Upper lobe of left lung (tissue), 6 donors: ENCODE results near the gene SENP6. TPM values are rescaled to one million over a fixed set of nuclear protein-coding genes. Genes with fewer than 3 reads are reported as not detected.
A peak's percentile ranks its signal among the peaks of the same experiment; 100 is the strongest.

Experiments
- ATAC-seq, 2 donors: fragments of 200-7000 bp; cut with Tn5 transposase; one replicate each; pipeline ENCODE4 v1.9.1; 2022; ENCODE audit warnings: mild to moderate bottlenecking in 2 of 2, moderate library complexity in 2 of 2; ENCODE audit not compliant: low FRiP score in 2 of 2
- DNase-seq, 2 donors: peaks; one replicate each; pipeline ENCODE4 v3.0.0-alpha.2; 2019 to 2020
- H3K27ac ChIP-seq, 4 donors: fragments of 200-600 bp; sonication (generic); one replicate each; pipeline ENCODE4 v1.5.1; 2016 to 2019
- H3K27me3 ChIP-seq, 4 donors: fragments of 200-600 bp; sonication (generic); one replicate each; pipeline ENCODE4 v1.5.1; 2017 to 2019
- H3K36me3 ChIP-seq, 4 donors: fragments of 200-600 bp; sonication (generic); one replicate each; pipeline ENCODE4 v1.5.1; 2016 to 2019
- H3K4me1 ChIP-seq, 4 donors: fragments of 200-600 bp; sonication (generic); one replicate each; pipeline ENCODE4 v1.5.1; 2018 to 2019
- H3K4me3 ChIP-seq, 4 donors: fragments of 200-600 bp; sonication (generic); one replicate each; pipeline ENCODE4 v1.5.1; 2017 to 2019; ENCODE audit warnings: mild to moderate bottlenecking in 2 of 4, moderate library complexity in 1 of 4
- H3K9me3 ChIP-seq, 4 donors: fragments of 200-600 bp; sonication (generic); one replicate each; pipeline ENCODE4 v1.5.1; 2018 to 2019
- CTCF ChIP-seq, 6 experiments: fragments of 450-650 bp in 4 of 6; fragments of 200-600 bp in 2 of 6; sonication (generic) in 2 of 6; IDR thresholded peaks; one replicate each; pipeline ENCODE4 v1.5.1; 2016 to 2019; ENCODE audit warnings: antibody characterized with exemption in 6 of 6
- EP300 ChIP-seq, 4 donors: sonication (generic); formaldehyde crosslinking; IDR thresholded peaks; one replicate each; pipeline ENCODE4 v1.5.1; 2017; ENCODE audit warnings: antibody characterized with exemption in 4 of 4, control low read depth in 2 of 4
- POLR2A ChIP-seq, 4 donors: fragments of 450-650 bp; IDR thresholded peaks; one replicate each; pipeline ENCODE4 v1.5.1; 2016 to 2017; ENCODE audit warnings: antibody characterized with exemption in 4 of 4, mild to moderate bottlenecking in 2 of 4
- POLR2AphosphoS5 ChIP-seq, 2 donors: sonication (generic); formaldehyde crosslinking; IDR thresholded peaks; one replicate each; pipeline ENCODE4 v1.5.1; 2017; ENCODE audit warnings: antibody characterized with exemption in 2 of 2
- WGBS, 2 donors: methylation state at CpG; one replicate each; pipeline ENCODE4 v1.1.5; 2017 to 2018; 5-methylcytosine and 5-hydroxymethylcytosine counted together
- total RNA-seq, 6 donors: library from RNA; depleted of rRNA in 4 of 6; stranded (reverse); fragments of >200 nt in 4 of 6; gene quantifications; one replicate each; pipeline versions ENCODE4 v1.1.0 to v1.2.1, GENCODE V29; 2016 to 2021
- donor health status: DM: no; HTN: no; CAD: no; lungs with moderate emphysema.
- donor health status: DM: no; HTN: yes; CAD: no; lungs with severe emphysema.

The SENP6 gene
- total RNA-seq, 6 donors from 2014 or later: 56.4 to 199 (median 87.2) TPM

GRCh38 chr6:75608304-75608703 lies 6.6 kb downstream of the SENP6 start:
- Histone ChIP-seq H3K4me1 (peaks cover 59 to 85% (median 70%) of the 10 kb centered on the region in 4 donors), H3K9me3 (no peaks in the 10 kb centered on the region), H3K27me3 (no peaks in the 10 kb centered on the region), H3K27ac (peak overlapping the region in 2 of 4 donors; percentile 10 to 53), H3K4me3 (no peak overlapping the region), H3K36me3 (no peaks in the 10 kb centered on the region)
- no peak for TF ChIP-seq CTCF (IDR thresholded peaks at IDR 0.05)
- TF ChIP-seq POLR2AphosphoS5 (IDR thresholded peaks at IDR 0.05): no peak
- no peak for TF ChIP-seq EP300 (IDR thresholded peaks at IDR 0.05)
- TF ChIP-seq POLR2A (IDR thresholded peaks at IDR 0.05): no peak
- DNase-seq: no peak
- no peak for ATAC-seq
- 82 to 93% methylated on average over 3 of the region's 3 CpGs for WGBS, 2 donors

- Histone ChIP-seq H3K27ac (peak overlapping the region in 2 of 4 donors; percentile 10 to 53), H3K27me3 (no peaks in the 10 kb centered on the region), H3K4me1 (peaks cover 55 to 88% (median 69%) of the 10 kb centered on the region in 4 donors), H3K9me3 (no peaks in the 10 kb centered on the region), H3K36me3 (no peaks in the 10 kb centered on the region), H3K4me3 (no peak overlapping the region)
- WGBS, 2 donors: 35 to 46% methylated on average over 4 of the region's 4 CpGs
- peak in 1 of 2 donors; percentile 37 for DNase-seq
- peak in 1 of 2 donors; percentile 78 for ATAC-seq
- TF ChIP-seq POLR2AphosphoS5 (IDR thresholded peaks at IDR 0.05): no peak
- TF ChIP-seq CTCF (IDR thresholded peaks at IDR 0.05): no peak
- TF ChIP-seq EP300 (IDR thresholded peaks at IDR 0.05): no peak
- TF ChIP-seq POLR2A (IDR thresholded peaks at IDR 0.05): no peak
These were observed 7.4 kb downstream of the SENP6 start for GRCh38 chr6:75608956-75609533.

DNA sequence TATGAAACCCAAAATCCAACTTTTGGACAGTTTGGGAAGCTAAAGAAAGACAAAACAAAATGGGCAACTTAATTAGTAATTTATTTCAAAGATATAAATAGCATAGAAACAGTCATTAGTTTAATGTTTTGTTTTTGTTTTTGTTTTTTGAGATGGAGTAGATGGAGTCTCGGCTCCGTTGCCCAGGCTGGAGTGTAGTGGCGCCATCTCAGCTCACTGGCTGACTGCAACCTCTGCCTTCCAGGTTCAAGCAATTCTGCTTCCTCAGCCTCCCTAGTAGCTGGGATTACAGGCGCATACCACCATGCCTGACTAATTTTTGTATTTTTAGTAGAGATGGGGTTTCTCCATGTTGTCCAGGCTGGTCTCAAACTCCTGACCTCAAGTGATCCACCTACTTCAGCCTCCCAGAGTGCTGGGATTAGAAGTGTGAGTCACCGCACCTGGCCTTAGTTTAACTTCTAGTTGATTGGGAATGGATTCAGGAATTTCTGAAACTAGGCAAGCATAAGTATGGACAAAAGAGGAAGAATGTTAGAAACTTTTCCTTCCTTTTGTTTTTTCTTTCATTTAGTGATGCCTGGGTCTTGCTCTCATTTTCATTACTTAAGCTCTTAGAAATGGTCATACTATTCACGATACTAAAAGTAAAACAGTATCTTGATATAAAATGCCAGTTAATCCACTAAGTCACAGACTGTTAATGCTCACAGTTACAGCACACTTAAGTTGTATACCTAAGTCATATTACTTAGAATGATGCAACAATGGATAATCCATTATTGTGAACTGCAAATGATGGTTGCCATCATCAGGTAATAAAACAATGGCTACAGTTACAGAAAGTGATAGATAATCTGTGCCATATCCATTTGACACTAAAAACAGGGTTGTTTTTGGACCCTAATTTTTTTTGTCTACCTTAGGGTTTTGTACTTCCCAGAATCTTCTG lies 8.2 kb downstream of the SENP6 start:
- no peak overlapping the region for H3K4me3 ChIP-seq
- 88 to 91% methylated on average over 6 of the region's 6 CpGs for WGBS, 2 donors
- peaks cover 54 to 85% (median 70%) of the 10 kb centered on the region in 4 donors for H3K4me1 ChIP-seq
- DNase-seq: no peak
- ATAC-seq: no peak
- no peaks in the 10 kb centered on the region for H3K36me3 ChIP-seq
- no peaks in the 10 kb centered on the region for H3K27me3 ChIP-seq
- no peaks in the 10 kb centered on the region for H3K9me3 ChIP-seq
- no peak for TF ChIP-seq POLR2A (IDR thresholded peaks at IDR 0.05)
- TF ChIP-seq CTCF (IDR thresholded peaks at IDR 0.05): no peak
- no peak for TF ChIP-seq POLR2AphosphoS5 (IDR thresholded peaks at IDR 0.05)
- TF ChIP-seq EP300 (IDR thresholded peaks at IDR 0.05): no peak
- H3K27ac ChIP-seq: peak overlapping the region in 2 of 4 donors; percentile 7 to 53

GRCh38 chr6:75611011-75611701 lies 9.5 kb downstream of the SENP6 start:
- peak overlapping the region in 2 of 4 donors; percentile 25 to 72 for H3K27ac ChIP-seq
- H3K9me3 ChIP-seq: no peaks in the 10 kb centered on the region
- no peak overlapping the region for H3K4me3 ChIP-seq
- no peak for DNase-seq
- no peaks in the 10 kb centered on the region for H3K36me3 ChIP-seq
- TF ChIP-seq POLR2A (IDR thresholded peaks at IDR 0.05) (no peak), EP300 (IDR thresholded peaks at IDR 0.05) (no peak), POLR2AphosphoS5 (IDR thresholded peaks at IDR 0.05) (no peak), CTCF (IDR thresholded peaks at IDR 0.05) (no peak)
- 48 to 50% methylated on average over 2 of the region's 2 CpGs for WGBS, 2 donors
- peaks cover 54 to 85% (median 70%) of the 10 kb centered on the region in 4 donors for H3K4me1 ChIP-seq
- H3K27me3 ChIP-seq: no peaks in the 10 kb centered on the region
- no peak for ATAC-seq
